ENCODE measurements around the gene KLHL7. TPM values are rescaled to one million over a fixed set of nuclear protein-coding genes. Genes with fewer than 3 reads are reported as not detected.
A peak's percentile ranks its signal among the peaks of the same experiment; 100 is the strongest.

KLHL7 gene
- total and polyA plus RNA-seq, 9 of the 15 experiments (the other 6 are each of a cell fraction or from before 2014, with no cell fraction given) = 4.2 to 63.1 (median 32.3) TPM

DNA sequence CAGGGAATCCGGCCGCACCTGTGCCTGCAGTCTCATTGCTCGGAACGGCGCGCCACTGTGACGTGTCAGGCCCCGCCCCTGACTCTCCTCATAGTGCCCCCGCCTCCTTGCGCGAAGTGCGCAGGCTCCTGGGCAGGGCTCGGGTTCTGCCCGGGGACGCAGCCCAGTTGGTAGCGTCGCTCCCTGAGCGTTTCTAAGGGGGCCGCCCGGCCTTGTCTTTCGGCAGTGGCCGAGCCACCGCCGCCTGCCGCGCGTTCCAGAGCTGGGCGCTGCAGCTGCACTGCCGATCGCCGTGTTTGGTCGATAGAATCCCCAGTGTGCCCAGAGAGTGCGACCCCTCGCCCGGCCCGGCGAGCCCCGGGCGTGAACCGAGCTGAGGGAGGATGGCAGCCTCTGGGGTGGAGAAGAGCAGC is at the start of gene KLHL7 (continued):
- TF ChIP-seq, protein P1, sequence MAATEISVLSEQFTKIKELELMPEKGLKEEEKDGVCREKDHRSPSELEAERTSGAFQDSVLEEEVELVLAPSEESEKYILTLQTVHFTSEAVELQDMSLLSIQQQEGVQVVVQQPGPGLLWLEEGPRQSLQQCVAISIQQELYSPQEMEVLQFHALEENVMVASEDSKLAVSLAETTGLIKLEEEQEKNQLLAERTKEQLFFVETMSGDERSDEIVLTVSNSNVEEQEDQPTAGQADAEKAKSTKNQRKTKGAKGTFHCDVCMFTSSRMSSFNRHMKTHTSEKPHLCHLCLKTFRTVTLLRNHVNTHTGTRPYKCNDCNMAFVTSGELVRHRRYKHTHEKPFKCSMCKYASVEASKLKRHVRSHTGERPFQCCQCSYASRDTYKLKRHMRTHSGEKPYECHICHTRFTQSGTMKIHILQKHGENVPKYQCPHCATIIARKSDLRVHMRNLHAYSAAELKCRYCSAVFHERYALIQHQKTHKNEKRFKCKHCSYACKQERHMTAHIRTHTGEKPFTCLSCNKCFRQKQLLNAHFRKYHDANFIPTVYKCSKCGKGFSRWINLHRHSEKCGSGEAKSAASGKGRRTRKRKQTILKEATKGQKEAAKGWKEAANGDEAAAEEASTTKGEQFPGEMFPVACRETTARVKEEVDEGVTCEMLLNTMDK (IDR thresholded peaks at IDR 0.05; ENCODE audit: borderline replicate concordance, insufficient read depth, low read depth, low read length, poor library complexity, severe bottlenecking) = no peak
- TF ChIP-seq MBD1 (CRISPR knock-in tag; IDR thresholded peaks at IDR 0.05) (no peak), ZFP36 (IDR thresholded peaks at IDR 0.05; ENCODE audit: low read depth, low read length, partially characterized antibody) (no peak), SREBF2 (CRISPR knock-in tag; IDR thresholded peaks at IDR 0.05) (no peak), ZNF766 (CRISPR knock-in tag; conservative IDR thresholded peaks at IDR 0.05) (no peak), POLR2G (IDR thresholded peaks at IDR 0.05; ENCODE audit: low read depth, low read length) (peak; percentile 91), SNIP1 (IDR thresholded peaks at IDR 0.05; ENCODE audit: low read depth) (no peak), NUFIP1 (IDR thresholded peaks at IDR 0.05; ENCODE audit: partially characterized antibody) (no peak), MEF2D (tag; conservative IDR thresholded peaks at IDR 0.05; ENCODE audit: low read depth) (no peak), CTBP1 (IDR thresholded peaks at IDR 0.05; ENCODE audit: borderline replicate concordance) (peak; percentile 69; the same call in 1 of the 2 replicates), SMAD1 (IDR thresholded peaks at IDR 0.05; ENCODE audit: low read depth, low read length, partially characterized antibody) (peak; percentile 62), CSDE1 (IDR thresholded peaks at IDR 0.05) (no peak), SNAPC5 (CRISPR knock-in tag; IDR thresholded peaks at IDR 0.05) (no peak), HDAC3 (IDR thresholded peaks at IDR 0.05; ENCODE audit: borderline replicate concordance, partially characterized antibody) (no peak), FOXJ3 (CRISPR knock-in tag; IDR thresholded peaks at IDR 0.05) (no peak), ILF3 (IDR thresholded peaks at IDR 0.05; ENCODE audit: borderline replicate concordance) (no peak), RB1 (IDR thresholded peaks at IDR 0.05; ENCODE audit: low read depth) (peak; percentile 59; the same call in 1 of the 2 replicates)
- TF ChIP-seq, protein P2, sequence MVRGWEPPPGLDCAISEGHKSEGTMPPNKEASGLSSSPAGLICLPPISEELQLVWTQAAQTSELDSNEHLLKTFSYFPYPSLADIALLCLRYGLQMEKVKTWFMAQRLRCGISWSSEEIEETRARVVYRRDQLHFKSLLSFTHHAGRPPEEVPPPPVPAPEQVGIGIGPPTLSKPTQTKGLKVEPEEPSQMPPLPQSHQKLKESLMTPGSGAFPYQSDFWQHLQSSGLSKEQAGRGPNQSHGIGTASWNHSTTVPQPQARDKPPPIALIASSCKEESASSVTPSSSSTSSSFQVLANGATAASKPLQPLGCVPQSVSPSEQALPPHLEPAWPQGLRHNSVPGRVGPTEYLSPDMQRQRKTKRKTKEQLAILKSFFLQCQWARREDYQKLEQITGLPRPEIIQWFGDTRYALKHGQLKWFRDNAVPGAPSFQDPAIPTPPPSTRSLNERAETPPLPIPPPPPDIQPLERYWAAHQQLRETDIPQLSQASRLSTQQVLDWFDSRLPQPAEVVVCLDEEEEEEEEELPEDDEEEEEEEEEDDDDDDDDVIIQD (CRISPR knock-in tag; IDR thresholded peaks at IDR 0.05) = no peak
- TF ChIP-seq, protein P3, sequence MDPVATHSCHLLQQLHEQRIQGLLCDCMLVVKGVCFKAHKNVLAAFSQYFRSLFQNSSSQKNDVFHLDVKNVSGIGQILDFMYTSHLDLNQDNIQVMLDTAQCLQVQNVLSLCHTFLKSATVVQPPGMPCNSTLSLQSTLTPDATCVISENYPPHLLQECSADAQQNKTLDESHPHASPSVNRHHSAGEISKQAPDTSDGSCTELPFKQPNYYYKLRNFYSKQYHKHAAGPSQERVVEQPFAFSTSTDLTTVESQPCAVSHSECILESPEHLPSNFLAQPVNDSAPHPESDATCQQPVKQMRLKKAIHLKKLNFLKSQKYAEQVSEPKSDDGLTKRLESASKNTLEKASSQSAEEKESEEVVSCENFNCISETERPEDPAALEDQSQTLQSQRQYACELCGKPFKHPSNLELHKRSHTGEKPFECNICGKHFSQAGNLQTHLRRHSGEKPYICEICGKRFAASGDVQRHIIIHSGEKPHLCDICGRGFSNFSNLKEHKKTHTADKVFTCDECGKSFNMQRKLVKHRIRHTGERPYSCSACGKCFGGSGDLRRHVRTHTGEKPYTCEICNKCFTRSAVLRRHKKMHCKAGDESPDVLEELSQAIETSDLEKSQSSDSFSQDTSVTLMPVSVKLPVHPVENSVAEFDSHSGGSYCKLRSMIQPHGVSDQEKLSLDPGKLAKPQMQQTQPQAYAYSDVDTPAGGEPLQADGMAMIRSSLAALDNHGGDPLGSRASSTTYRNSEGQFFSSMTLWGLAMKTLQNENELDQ (CRISPR knock-in tag; IDR thresholded peaks at IDR 0.05; ENCODE audit: borderline replicate concordance) = no peak

All from K562 (cell line).